Fibroblast of skin of left quadriceps (primary cell): ENCODE results near the gene PKHD1.
"Not testable (repeated sequence)": the region's sequence is repeated elsewhere in the genome, so short reads cannot be mapped to it uniquely, and the experiment has no call there.

Source experiments
- DNase-seq, 2 experiments: peaks; one replicate each; pipeline ENCODE4 v3.0.0-alpha.2; 2013; ENCODE audit warnings: low read depth in 2 of 2

The PKHD1 gene

DNA sequence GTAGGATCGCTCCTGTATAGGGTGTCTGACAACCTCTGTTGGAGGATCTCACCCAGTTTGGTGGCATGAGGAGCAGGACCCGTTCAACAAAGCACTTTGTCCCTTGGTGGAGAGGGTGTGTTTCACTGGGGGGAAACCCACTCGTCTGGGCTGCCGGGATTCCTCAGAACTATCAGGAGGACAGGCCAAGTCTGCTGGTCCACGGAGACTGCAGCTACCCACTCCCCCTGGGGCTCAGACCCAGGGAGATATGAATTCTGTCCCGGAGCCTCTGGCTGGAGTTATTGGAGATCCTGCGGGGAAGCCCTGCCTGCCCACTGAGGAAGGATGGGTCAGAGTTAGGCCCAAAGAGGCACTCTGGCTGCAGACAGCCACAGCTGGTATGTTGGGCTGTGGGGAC, 233.1 kb downstream of the PKHD1 start:
- DNase-seq = no peak

GRCh38 chr6:51853109-51853508, 234.3 kb downstream of the PKHD1 start:
- DNase-seq = not testable (repeated sequence)

DNA sequence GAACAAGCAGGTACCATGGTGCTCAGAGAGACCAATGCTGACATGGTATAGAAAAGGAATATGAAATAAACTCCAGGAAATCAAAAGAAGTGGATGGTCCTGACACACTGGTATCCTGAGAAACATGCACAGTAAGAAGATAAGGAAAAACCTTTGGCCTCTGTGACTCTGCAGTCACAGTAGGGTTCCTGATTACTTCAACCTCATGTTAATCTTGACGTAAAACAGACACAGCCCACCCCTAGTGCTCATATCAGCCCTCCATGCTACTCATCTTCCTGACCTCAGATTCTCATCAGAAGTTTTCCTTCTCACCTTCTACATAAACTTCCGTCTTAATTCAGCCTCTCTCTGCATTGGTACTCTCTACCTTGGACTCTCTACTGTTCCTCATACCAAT, 240.9 kb downstream of the PKHD1 start:
- DNase-seq = no peak

DNA sequence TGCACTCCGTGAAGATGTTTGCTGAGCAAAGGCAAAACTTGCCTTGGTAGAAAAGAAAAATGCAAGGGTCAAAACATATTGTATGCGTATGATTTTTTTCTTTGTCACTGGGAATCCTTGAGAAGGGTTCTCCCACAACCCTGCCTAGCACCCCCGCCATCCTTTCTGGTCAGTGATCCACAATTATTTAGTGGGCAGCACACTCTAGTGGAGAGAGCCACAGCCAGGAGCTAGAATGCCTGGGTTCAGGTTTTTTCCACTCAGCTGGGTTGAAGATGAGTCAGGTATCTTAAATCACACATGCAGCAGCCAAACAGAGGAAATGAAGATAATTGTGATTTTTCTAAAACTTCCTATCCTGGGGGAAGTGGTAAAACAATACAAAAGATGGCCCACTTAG, 243.1 kb downstream of the PKHD1 start:
- DNase-seq = no peak

DNA sequence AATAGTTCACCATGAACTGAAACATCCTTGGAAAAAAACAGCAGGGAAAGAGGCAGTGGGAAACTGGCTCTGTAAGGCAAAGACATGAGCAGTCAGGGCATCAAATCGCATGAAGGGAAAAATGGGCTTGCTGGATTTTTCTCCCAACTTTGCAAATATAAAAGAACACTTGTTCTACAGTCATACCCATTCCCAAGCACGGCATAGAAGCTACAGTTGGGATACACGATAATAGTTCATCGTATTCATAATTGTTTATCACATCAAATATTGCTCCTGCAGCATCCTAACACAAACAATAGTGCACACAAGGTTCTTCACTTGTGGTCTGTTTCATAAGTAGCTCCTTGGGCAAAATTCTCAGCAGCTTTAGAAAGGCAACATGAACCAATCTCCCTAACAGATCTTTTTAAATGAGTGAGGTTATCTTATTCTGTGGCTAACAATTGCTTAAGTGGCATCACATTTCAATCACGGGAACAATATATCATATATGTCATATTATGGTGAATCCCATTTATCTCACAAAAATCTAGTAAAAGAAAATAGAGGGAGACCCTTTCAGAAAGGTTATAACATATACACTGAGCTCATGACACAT, 243.9 kb downstream of the PKHD1 start:
- no peak for DNase-seq

DNA sequence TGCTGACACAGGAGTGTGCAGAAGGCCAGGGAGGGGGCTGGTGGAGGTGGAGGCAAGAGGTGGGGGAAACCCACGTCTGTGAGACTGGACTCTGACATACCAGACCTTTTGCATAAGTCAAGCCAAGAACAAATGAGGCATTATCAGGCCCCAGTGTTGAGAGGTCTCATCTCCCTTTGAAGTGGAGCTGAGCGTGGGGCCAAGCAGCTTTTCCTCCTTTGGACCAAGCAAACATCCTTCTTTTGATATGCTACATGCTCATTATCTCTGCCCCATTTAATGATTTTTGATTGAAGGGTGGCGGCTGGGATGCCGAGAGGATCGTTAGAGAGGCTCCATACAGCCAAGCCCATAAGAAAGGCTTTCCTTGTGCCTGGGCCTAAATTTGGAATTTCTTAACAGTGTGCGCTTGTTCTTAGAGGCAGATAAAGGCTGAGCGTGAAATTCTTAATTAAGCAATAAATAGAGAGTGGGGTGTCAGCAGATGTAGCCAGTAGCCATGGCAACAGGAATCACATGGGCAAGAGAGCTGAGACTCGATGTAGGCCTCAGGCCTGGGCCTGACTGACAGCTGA, 244.5 kb downstream of the PKHD1 start:
- DNase-seq = no peak

GRCh38 chr6:51842061-51842803, 245.2 kb downstream of the PKHD1 start:
- DNase-seq = no peak

DNA sequence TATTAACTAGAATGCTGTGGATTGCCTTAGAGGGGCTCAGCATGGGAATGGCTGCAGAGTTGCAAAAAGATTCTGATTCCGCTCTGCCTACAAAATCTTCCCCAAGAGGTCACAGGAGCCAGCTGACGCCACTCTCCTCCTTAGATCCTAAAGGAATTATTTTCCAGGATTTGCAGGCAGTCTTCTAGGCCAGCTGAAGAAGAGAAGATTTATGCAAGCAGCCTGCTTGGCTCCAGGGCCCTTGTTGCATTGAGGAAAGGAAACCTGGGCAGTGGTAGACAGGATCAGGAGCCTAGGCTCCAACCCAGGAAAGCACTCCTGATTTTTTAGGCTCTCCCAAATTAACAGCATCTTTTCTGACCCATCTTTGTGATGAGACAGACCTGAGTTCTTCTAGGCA, 245.8 kb downstream of the PKHD1 start:
- no peak for DNase-seq

DNA sequence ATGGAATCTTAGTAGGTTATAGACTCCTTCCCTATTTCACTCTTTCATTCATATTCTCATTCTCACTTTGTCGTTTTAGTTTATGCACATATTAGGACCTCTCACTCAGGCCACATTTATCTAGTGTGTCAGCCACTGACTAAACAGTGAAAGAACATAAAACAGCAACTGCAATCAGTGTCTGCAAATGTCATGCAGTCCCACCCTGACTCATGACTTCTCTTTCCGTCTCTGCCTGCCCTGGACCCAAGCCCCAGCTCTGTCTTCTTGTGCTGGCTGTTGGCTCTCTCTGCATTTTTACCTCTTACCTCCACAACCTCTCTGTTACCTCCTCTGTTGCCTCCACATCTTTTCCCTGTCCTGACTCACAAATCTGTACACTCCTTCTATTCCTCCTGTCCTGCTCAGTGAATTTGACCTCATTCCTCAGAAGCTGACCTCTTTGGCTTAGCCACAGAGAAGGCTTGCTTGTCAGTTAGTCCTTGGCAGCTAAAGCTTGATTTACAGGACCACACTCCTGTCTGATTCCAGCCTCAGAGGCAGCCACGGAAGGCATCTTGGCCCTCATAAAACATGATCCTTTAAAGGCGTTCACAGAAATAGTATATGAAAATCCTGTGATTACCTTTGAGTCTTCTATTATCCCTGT, 247.6 kb downstream of the PKHD1 start:
- no peak for DNase-seq

- no peak for DNase-seq
Observed at GRCh38 chr6:51830666-51831065, 256.7 kb downstream of the PKHD1 start.

DNA sequence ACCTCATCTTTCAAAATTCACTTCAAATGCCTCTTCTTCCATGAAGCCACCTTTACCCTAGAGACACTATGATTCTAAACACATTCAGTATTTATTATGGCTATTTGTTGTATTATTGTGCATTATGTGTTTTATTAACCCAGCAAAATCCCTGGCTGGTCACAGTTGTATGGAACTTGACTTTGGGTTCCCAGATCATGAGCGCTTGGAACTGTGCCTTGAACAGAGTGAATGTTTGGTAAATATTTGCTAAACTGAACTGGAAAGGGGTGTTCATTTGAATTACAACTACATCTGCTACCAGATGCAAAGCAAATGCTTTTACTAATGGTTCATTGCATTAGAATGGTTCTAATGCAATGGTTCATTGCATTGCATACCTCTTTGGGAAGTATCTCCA, 259.8 kb downstream of the PKHD1 start:
- no peak for DNase-seq

- no peak for DNase-seq
Observed at GRCh38 chr6:51824940-51825339, 262.5 kb downstream of the PKHD1 start.

GRCh38 chr6:51820555-51820954, 266.9 kb downstream of the PKHD1 start:
- DNase-seq = no peak

DNA sequence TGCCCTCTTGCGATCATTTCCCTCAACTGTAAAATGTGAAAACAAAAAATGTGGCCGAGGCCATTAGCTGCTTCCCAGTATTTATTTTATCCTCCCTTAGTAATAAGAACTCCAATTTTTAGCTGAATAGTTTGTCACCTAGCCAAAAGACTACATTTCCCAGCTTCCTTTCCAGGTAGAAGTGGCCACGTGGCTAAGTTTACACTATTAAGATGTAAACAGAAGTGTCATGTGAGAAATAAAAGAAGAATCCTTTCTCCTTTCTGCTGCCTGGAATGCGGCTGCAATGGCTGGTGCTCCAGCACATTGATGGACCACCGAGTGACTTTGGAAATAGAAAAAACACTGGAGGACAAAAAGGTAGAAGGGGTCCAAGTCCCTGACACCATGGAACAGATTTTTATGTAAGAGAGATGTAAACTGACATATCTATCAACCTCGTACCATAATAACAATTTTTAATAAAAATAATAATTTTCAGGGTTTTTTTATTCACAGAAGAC, 268.8 kb downstream of the PKHD1 start:
- DNase-seq = no peak

DNA sequence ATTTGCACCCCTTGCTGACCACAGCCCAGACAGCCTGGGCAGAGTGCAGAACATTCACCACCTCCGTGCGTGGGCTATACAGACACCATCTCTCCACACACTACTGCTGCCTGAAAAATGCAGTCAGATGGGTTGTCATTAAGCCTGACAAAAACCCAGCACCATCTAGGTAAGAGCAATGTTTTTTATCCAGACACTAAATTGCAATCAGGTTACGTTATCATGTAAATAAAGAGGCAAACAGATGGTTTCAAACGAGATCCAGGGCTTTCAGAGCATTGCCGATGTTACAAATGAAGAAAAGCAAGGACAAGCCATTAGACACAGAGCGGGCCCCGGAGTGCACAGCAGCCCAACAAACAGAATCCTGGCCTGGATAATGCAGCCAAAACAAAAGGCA, 269.6 kb downstream of the PKHD1 start:
- no peak for DNase-seq

DNA sequence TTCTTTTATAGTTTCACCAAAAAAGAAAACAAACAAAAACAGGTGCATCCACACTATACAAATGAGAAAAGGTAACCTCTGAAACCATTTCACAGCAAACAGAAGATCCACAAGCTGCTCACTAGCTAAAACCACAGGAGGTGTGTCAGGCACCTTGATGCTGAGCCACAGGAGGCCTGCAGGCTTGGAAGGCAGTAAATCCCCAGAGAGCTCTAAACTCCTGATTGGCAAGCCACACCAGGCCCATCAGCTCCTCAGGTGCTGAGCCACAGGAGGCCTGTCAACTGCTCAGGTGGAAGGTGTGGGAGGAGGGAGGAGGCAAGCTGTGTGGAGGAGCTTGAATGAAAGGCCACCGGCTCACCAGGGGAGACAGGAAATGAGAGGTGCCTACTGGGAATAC, 273.0 kb downstream of the PKHD1 start:
- DNase-seq = no peak

DNA sequence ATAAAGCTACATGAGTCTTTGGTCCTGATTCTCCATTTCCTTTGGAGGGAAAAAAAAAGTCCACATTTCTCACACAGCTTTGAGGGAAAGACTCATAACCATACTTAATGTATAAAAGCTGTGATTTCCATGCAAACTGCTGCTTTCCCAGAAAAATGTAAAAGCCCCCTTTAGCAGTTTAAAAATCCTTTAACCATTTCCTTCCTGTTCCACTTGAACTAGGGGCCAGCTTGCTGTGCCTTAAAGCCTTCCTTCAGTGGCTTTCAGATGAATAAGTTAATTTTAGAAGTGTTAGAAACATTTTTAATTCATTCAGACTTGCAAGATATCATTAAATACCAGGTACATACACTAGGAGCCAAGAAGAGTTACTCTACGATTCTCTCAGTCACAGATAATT, 273.5 kb downstream of the PKHD1 start:
- DNase-seq = no peak

DNA sequence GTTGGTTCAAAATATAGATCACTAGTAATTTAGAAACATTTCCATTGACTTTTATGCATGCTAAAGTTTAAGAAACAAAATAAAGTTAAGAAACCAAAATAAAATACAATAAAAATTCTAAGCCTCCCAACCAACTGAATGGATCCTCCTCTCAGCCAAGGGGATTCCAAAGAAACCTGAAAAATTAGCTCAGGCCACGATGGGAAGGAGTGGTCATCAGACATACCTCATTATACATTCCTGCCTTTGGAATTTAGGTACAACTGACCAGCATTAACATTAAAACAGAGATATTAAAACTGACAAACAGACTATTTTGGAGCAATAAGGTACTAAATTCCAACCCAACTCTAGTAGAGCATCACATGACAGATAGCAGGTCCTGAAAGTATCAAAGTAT, 275.2 kb downstream of the PKHD1 start:
- DNase-seq = no peak

GRCh38 chr6:51805517-51805916, 281.9 kb downstream of the PKHD1 start:
- DNase-seq = no peak

- no peak for DNase-seq
Observed at GRCh38 chr6:51800603-51801002, 286.8 kb downstream of the PKHD1 start.

- no peak for DNase-seq
Observed at GRCh38 chr6:51793393-51793792, 294.0 kb downstream of the PKHD1 start.

DNA sequence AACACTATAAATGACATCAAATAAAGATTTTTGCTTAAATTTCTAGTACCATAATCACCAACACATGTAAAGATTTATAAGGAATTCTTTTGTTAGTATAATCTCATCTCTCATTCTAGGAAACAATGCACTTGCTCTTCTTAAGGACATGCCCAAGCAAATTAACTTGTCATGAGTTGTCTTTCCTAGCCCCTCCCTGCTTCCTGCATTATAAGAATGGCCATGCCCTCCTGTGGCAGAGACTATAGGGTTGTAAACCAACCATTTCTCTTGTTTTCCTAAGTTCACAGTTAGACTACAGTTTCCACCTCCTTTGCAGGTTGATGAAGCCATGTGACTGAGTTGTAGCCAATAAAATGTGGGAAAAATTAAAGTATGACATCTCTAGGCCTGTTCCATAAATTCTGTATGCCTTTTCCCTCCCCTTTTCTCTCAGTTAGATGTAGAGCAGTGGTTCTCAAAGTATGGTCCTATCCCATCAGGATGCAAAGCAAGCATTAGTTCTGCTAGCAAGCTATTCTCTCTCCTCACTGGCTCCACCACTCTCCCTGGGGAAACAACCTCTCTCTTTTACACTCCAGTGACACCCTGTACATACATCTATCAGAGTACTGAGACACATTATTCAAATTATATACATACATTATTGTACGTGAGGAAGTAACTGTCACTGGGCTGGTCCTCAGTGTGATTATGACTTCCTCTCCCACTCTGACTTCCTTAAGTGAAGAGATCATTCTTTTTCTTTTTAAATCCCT, 295.0 kb downstream of the PKHD1 start:
- DNase-seq = no peak
